Heart left ventricle (tissue), 13 donors: ENCODE measurements around the gene TIGD6.

Experiments
- CTCF ChIP-seq, 12 donors: fragments of 200-600 bp; sonication (generic) in 4 of 12; IDR thresholded peaks; one replicate each; pipeline versions ENCODE4 v1.5.0 to v1.8.0; 2018 to 2022; ENCODE audit warnings: antibody characterized with exemption in 12 of 12, mild to moderate bottlenecking in 5 of 12
- POLR2A ChIP-seq, 2 donors: fragments of 450-650 bp; IDR thresholded peaks; one replicate each; pipeline ENCODE4 v1.6.1; 2017; ENCODE audit warnings: antibody characterized with exemption in 2 of 2, mild to moderate bottlenecking in 2 of 2, moderate library complexity in 2 of 2
- donor health status: ischemic (EF 13 %, LVEDD 7.1; RV severe dilation, severe dysfunction).
- donor health status: DM: no; HTN: yes; CAD: no.
- donor health status: DM: no; HTN: no; CAD: no.
- donor health status: ischemic (EF 25% LVEDD 6.9; RV normal size, moderate dysfunction).
- donor health status: ischemic (EF 25% LVEDD 5.7; RV mildly dilated, moderate dysfunction).
- donor health status: ischemic (EF 35%, LVEDD 5.7; RV mildly dilated, moderate dysfunction).
- donor health status: nonischemic (EF 11% LVEDD 7.7; RV severe dilation, severe dysfunction).
- donor health status: DM: yes; HTN: yes; CAD: no.
- donor health status: PGD.
- donor health status: ischemic (EF 29% LVEDD 5.4; RV normal size, mild dysfunction).
- donor health status: nonischemic (EF 23%, LVEDD 6.1; RV moderate dilation, normal function).

- no peak for TF ChIP-seq CTCF (IDR thresholded peaks at IDR 0.05)
- no peak for TF ChIP-seq POLR2A (IDR thresholded peaks at IDR 0.05)
Measured at GRCh38 chr5:149995385-149996204, 4.9 kb downstream of the TIGD6 start.
